GM12873 (cell line): Measurements from ENCODE around the gene FBXL15.

Source experiments
- CTCF ChIP-seq: IDR thresholded peaks from 2 replicates; pipeline ENCODE4 v1.5.1; 2012; ENCODE audit warnings: low read depth, mild to moderate bottlenecking, moderate library complexity, low read length, control low read depth; ENCODE audit not compliant: insufficient read depth; ENCODE audit errors: missing control alignments

Gene FBXL15

GRCh38 chr10:102435529-102436233 is 15.0 kb downstream of the FBXL15 start:
- no peak for TF ChIP-seq CTCF

DNA sequence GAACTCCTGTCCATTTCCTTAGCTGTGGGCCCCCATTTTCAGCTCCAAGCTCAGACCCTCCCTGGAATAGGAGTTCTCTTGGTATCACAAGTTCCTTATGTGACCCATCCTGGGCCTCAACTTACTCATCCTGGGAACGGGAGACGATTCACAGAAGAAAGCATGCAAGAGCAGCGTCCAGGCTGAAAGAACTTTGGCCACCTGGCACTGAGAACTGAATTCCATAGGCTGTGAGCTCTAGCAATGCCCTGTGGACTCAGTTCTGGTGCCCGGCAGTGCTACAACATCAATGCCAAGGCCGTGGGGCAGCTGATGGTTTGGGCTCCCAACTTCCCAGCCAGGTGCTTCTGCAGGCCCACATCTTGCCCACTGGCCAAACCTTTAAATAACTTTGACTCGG is 15.7 kb downstream of the FBXL15 start:
- TF ChIP-seq CTCF, result no peak

- TF ChIP-seq CTCF, result no peak
Measured at GRCh38 chr10:102437515-102437914, 16.9 kb downstream of the FBXL15 start.

- TF ChIP-seq CTCF, result no peak
Measured at GRCh38 chr10:102438374-102438773, 17.7 kb downstream of the FBXL15 start.

DNA sequence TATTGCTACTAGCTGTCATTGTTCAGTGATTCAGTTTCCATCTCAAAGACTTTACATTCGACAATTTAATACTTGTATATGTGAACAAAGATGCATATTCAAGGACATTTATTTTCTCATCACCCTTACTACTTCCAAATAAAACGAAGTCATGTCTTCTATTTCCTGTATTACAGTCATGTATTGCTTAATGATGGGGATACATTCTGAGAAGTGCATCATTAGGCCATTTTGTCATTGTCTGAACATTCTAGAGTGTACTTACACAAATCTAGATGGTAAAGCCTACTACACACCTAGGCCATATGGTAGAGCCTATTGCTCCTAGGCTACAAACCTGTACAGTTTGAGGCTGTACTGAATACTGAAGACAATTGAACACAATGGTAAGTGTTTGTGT is 24.2 kb downstream of the FBXL15 start:
- TF ChIP-seq CTCF, result no peak

DNA sequence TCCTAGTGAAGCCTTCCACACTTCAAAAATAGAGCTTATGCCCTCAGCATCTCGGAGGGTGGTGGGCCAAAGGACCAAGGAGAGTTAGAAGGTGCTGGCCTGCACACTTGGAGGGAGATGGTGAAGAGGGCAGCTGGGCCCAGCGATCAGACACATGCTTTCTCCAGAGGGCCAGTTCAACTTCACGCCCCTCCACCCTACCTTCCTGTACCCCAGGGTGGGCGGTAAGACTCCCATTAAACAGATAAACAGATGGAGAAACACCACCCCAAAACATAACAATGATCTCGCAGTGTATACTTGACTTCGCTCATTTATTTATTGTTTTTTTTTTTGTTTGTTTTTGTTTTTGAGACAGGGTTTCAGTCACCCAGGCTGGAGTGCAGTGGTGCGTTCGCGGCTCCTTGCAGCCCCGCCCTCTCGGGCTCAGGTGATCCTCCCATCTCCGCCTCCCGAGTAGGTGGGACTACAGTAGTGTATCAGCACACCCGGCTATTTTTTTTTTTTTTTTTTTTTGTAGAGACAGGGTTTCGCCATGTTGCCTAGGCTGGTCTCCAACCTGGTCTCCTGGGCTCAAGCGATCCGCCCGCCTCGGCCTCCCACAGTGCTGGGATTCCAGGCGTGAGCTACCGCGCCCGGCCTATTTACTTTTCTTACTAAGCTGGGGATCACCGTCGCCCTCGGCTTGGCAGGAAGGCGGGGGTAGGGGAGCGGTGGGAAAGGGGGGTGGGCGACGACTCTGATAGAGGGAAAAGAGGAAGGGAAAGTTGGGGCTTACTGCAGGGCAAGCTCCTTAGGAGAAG is 28.9 kb downstream of the FBXL15 start:
- no peak for TF ChIP-seq CTCF

- TF ChIP-seq CTCF, result no peak
Measured at GRCh38 chr10:102450124-102450373, 29.4 kb downstream of the FBXL15 start.
